ENCODE data around the gene HS3ST2.
"Not testable (repeated sequence)": the region's sequence is repeated elsewhere in the genome, so short reads cannot be mapped to it uniquely, and the experiment has no call there.

HS3ST2 gene

DNA sequence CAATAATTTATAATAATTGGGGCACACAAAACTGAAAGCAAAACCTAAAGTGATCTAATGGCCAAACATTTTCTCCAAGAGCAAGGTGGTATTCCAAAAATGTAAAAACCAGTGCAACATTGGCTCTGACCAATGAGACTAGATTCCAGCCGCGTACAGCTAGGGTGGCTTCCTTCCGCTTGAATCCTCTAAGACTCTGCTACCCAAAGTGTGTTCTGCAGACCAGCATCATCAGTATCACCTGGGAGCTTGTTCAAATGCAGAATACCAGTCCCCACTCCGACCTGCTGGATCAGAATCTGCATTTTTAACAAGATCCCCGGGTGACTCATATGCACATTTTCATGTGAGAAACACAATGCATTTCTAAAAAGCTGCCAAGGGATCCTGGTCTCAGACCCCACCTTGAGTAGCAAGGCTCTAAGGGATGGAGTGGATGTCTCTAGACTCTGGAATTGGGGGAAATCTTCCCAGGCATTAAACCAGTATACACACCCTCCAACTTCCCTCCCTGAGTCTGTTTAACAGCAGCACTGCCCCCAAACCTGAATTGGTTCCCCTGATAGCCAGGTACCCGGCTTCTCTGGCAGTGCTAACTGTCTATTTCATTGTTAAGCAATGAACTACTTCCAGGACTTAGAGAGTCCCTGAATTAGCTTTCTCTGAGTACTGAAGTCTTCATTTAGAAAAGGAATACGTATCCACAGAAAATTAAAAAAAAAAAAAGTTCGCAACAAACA lies 118.2 kb downstream of the HS3ST2 start:
- no peak for DNase-seq (ENCODE audit: low read depth in 2 of 3, low spot score in 2 of 3)

DNA sequence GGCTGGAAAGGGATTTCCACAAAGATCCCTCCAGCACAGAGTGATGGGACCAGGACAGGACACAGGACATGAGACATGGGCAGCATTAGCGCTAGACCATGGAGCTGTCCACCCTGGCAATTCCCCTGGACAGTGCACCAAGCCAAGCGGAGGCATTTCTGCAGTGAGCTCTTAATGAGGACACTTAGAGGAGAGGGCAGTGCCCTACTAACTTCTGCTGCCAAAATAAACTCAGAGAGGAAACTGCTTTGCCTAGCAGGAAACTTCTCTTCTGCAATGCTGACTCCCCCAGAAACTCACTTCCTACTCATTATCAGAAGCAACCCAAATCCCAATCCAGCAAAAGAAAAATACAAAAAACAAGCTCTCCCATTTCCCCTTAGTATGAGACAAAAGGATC lies 119.2 kb downstream of the HS3ST2 start:
- no peak for DNase-seq (ENCODE audit: low read depth in 2 of 3, low spot score in 2 of 3)

DNA sequence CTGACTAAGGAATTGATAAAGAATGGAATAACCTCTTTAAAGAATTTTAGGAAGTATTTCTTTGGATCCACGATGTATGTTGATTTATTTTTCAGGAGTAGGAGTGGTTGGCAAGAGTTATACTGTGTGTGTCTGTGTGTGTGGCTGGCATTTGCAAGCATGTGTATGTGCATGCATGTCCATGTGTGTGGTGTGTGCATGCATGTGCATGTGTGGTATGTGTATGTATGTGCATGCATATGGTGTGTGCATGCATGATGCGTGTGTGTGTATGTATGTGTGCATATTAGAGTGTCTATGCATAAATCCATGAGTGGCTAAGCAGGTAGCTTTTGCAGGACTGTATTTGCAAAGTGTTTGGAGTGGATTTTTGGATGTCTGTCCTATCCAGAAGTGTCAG lies 120.8 kb downstream of the HS3ST2 start:
- DNase-seq (ENCODE audit: low read depth in 2 of 3, low spot score in 2 of 3) = no peak

DNA sequence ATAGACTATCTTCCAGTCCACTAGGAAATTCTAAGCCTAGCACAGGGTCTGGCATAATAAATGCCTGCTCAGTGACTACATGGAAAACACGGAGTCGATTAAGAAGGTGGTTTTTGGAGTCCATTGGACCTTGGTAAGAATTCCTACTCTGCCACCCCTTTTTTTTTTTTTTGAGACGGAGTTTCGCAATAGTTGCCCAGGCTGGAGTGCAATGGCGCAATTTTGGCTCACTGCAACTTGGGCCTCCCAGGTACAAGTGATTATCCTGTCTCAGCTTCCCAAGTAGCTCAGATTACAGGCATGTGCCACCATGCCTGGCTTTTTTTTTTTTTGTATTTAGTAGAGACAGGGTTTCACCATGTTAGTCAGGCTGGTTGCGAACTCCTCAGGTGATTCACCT lies 123.2 kb downstream of the HS3ST2 start:
- DNase-seq (ENCODE audit: low read depth in 2 of 3, low spot score in 2 of 3) = no peak

DNA sequence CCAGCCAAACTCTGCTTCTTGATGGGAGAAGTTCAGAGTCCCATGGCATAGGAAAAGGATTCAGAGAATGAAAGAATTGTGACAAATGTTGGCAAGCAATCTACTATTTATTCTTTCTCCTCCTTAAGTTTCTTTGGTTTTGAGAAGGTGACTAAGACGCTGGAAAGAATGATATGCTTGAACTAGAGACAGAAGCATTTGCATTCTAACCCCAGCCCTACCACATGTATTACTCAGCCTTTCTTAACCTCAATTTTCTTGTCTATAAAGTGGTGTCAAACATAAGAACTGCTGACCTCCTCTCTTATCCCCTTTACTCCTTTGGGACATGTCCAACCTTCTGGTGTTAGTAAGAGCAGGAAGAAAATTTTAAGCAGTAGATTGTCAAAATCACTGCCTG lies 124.7 kb downstream of the HS3ST2 start:
- DNase-seq (ENCODE audit: low read depth in 2 of 3, low spot score in 2 of 3) = no peak

DNA sequence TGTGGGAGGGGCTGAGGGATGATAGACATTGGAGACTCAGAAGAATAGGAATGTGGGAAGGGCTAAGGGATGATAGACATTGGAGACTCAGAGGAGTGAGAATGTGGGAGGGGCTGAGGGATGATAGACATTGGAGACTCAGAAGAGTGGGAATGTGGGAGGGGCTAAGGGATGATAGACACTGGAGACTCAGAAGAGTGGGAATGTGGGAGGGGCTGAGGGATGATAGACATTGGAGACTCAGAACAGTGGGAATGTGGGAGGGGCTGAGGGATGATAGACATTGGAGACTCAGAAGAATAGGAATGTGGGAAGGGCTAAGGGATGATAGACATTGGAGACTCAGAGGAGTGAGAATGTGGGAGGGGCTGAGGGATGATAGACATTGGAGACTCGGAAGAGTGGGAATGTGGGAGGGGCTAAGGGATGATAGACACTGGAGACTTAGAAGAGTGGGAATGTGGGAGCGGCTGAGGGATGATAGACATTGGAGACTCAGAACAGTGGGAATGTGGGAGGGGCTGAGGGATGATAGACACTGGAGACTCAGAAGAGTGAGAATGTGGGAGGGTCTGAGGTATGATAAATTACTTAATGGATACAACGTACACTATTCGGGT lies 125.9 kb downstream of the HS3ST2 start:
- DNase-seq (ENCODE audit: low read depth in 2 of 3, low spot score in 2 of 3) = not testable (repeated sequence)

DNA sequence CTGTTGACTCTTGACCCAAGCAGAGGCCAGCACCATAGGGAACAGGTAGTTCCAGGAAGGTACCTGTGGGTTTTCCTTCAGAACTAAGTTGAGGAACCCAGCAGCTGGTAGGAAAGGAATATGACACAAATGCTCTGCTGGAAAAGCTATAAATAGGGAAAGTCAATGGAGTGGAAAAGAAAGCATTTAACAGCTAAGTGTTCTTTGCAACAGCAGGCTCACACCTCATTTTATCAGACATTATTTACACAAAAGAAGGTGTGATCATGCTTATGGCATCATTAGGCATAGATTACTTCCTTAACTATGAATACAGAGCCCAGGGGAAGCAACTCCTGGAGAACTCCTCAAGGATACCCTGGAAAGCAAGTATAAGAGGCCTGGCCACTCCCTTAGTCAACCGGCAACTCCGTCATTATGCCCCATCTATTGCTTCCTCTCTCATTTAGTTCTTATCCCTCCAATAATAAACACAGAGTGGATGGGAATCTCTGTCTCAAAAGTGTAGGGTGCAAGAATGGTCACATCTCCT lies 128.1 kb downstream of the HS3ST2 start:
- no peak for DNase-seq (ENCODE audit: low read depth in 2 of 3, low spot score in 2 of 3)

DNA sequence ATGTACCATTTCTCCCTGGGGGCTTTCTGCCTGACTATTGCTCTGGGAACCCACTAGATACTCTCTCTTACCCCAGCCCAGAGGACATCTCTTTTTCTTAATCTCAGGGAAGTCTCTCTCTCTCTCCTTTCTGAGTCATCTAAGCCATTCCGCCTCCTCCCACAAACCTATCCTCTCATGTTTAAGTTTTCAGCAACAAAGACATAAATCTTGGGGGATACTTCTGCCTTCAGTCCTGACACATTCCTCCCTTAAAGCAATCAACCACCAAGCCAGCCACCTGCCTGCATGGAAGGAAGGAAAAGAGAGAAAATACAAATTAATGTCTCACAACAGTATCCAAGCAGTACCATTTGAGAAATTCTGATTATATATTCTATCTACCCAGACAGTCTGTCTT lies 128.8 kb downstream of the HS3ST2 start:
- DNase-seq (ENCODE audit: low read depth in 2 of 3, low spot score in 2 of 3) = no peak

DNA sequence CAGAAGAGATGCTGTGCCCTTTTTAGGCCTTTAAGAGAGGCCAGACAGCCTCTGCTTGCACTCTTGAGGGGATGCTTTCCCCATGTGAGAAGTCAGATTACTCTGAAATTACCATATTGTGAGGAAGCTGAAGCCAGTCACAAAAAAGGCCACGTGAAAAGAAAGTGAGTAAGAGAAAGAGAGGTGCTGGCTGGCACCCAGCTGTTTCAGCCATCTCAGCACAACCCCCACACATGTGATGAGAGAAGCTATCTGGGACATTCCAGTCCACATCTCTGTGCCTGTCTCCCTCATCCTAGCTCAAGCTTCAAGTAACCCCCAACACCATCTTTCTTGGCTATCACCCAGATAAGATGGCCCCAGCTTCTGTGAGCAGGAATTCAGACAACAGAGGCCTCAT lies 131.4 kb downstream of the HS3ST2 start:
- DNase-seq (ENCODE audit: low read depth in 2 of 3, low spot score in 2 of 3) = no peak

DNA sequence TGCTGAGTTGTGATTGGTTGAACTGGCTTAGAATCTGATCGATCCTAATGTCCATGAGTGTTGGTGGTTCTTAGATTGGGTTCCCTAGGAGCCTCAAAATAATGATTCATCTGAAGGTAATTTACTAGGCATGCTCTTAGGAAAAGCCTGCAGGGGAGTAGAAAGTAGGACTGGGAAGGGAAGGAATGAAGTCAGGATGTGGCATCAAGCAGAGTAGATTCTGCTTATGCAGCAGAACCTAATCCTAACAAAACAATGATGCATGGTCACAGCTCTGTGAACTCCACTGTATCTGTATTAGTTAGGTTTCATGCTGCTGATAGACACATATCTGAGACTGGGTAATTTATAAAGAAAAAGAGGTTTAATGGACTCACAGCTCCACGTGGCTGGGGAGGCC lies 132.5 kb downstream of the HS3ST2 start:
- DNase-seq (ENCODE audit: low read depth in 2 of 3, low spot score in 2 of 3) = no peak

DNA sequence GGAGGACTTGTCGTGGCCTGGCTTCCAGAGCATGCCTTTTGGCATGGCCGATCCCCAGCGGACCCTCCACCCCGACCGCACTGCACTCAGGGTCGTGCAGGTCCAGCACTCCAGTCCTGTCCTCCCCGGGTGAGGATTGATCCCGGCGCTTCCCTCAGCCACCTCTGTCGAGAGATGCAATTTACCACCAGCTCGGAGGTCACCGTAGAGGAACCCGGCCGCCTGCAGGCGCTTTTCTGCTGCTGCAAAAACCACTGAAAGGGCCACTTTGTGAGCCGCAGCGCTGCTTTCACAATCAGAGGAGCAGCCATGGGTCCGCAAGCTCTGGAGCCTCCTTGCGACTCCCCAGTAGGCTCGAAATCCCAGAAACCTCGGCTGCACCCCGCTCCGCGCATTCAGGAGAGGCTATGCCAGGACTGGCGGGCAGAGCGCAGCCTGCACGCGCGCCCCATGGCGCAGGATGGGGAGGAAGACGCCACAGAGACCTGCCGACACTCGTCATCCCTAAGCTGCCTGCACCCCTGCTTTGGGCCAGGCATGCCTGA lies 134.2 kb downstream of the HS3ST2 start:
- no peak for DNase-seq (ENCODE audit: low read depth in 2 of 3, low spot score in 2 of 3)

DNA sequence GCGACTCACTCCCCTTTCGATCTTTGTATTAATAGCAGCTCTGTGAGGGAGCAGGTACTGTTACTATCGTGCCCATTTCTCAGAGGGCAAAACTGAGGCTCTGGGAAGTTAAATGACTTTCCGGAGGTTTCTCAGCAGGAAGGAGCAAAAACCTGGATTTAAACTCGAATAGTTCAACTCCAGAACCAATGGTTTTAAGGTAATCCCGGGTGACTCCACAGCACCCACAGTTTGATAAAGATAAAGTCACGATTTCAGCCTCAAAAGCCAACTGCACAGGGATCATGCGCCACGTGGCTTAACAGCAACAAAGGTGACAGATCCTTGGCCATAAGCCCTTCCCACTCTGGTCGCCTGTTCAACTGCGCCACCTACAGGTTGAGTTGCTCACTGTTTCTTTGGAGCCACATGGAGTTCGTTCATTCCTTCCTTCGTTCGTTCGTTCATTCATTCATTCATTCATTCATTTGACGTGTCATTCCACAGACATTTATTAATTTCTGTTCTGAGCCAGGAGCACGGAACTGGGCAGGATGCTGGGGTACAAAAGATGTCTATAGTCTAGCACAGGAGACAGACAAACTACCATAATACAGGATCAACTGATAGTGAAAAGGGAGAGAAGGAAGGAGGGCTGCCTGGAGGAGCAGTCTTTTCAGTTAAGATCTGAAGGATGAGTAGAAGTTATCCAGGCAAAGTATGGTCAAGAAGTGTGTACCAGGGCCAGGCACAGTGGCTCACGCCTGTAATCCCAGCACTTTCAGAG lies 134.8 kb downstream of the HS3ST2 start:
- peak; percentile 14 to 42 (median 14) for DNase-seq (ENCODE audit: low read depth in 2 of 3, low spot score in 2 of 3)

DNA sequence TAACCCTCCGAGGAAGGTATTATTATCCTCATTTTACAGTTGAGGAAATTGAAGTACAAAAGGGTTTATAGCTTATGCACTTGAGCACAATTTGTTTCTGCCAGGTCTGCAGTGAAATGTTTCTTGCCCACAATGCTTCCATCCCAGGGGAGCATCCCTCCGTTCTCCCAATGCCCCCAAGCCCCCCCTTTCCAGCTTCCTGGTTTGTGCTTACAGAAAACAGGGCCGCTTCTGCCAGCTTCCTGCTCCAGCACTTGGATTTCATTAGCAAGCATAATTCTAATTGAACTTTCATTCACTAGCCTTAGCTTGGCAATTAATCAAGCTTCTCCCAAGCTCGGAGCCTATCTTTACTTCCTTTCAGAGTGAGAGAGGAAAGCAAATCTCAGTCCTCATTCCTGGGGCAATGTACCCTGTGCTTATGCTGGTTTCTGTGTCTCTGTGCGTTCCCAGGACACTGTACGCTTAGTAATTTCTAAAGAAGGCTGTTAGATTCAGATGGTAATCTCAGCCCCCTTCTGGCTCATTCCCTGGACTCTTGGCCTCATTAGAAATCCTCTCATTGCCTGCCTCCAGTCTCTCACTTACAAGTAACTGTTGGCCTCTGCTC lies 141.6 kb downstream of the HS3ST2 start:
- DNase-seq (ENCODE audit: low read depth in 2 of 3, low spot score in 2 of 3) = no peak

DNA sequence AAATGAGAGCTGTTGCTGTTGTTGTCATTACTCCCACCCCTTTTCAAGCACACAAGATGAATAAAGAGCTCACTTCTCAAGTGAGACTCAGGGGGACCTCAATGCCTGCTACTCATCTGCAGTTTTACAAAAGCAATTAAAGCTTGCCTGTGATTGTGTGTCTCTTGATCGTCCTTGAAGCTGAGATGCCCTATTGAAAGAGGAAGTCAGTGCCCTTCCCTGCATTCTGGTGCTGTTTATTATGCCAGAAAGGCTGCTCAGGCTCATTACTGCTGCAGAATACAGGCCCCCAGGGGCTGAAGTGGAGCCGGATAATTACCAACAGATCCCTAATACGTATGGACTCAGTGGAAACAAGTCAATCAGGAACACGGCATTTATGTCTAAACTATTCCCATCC lies 147.2 kb downstream of the HS3ST2 start:
- no peak for DNase-seq (ENCODE audit: low read depth in 2 of 3, low spot score in 2 of 3)

DNA sequence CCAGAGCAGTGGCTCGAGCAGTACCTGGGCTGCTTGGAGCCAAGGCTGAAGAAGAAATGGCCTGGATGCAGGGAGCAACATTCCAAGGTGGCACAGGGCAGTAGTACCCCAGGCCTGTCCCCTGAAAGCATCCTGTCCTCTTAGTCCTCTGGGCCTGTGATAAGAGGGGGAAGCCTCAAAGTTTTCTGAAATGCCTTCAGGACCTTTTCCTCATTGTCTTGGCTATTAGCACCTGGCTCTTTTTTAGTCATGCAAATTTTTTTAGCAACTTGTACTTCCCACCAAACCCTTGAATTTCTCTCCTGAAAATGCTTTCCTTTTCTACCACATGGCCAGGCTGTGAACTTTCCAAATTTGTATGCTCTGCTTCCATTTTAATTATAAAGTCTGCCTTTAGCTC lies 148.9 kb downstream of the HS3ST2 start:
- no peak for DNase-seq (ENCODE audit: low read depth in 2 of 3, low spot score in 2 of 3)
